ENCODE results near the gene TFDP3.

TFDP3 gene

GRCh38 chrX:133188631-133189030 is 29.5 kb downstream of the TFDP3 start:
- Histone ChIP-seq H3K27ac (ENCODE audit: low read depth, low read length) (no peak overlapping the region), H3K4me3 (ENCODE audit: low read depth, low read length) (no peak overlapping the region), H3K9ac (ENCODE audit: low read depth, low read length) (no peak overlapping the region), H3K9me3 (ENCODE audit: control insufficient read depth, insufficient read depth, low read length) (no peaks in the 10 kb centered on the region), H3K4me1 (ENCODE audit: control insufficient read depth, insufficient read depth, low read length) (peaks cover 16% of the 10 kb centered on the region), H3K36me3 (ENCODE audit: control insufficient read depth, insufficient read depth, low read length) (no peaks in the 10 kb centered on the region), H3K27me3 (ENCODE audit: control insufficient read depth, insufficient read depth, low read length) (no peaks in the 10 kb centered on the region)

GRCh38 chrX:133185938-133186337 is 32.2 kb downstream of the TFDP3 start:
- H3K4me3 ChIP-seq (ENCODE audit: low read depth, low read length) = no peak overlapping the region
- H3K4me1 ChIP-seq (ENCODE audit: control insufficient read depth, insufficient read depth, low read length) = peaks cover 4% of the 10 kb centered on the region
- no peak overlapping the region for H3K27ac ChIP-seq (ENCODE audit: low read depth, low read length)
- no peaks in the 10 kb centered on the region for H3K27me3 ChIP-seq (ENCODE audit: control insufficient read depth, insufficient read depth, low read length)
- H3K36me3 ChIP-seq (ENCODE audit: control insufficient read depth, insufficient read depth, low read length) = no peaks in the 10 kb centered on the region
- H3K9me3 ChIP-seq (ENCODE audit: control insufficient read depth, insufficient read depth, low read length) = no peaks in the 10 kb centered on the region
- no peak overlapping the region for H3K9ac ChIP-seq (ENCODE audit: low read depth, low read length)

- 0 out of 2 replicates have a peak, but pooled peaks cover 3% of the 10 kb centered on the region for H3K4me1 ChIP-seq (ENCODE audit: control insufficient read depth, insufficient read depth, low read length)
- no peak overlapping the region for H3K4me3 ChIP-seq (ENCODE audit: low read depth, low read length)
- H3K9ac ChIP-seq (ENCODE audit: low read depth, low read length) = no peak overlapping the region
- no peaks in the 10 kb centered on the region for H3K36me3 ChIP-seq (ENCODE audit: control insufficient read depth, insufficient read depth, low read length)
- H3K27me3 ChIP-seq (ENCODE audit: control insufficient read depth, insufficient read depth, low read length) = no peaks in the 10 kb centered on the region
- H3K27ac ChIP-seq (ENCODE audit: low read depth, low read length) = no peak overlapping the region
- no peaks in the 10 kb centered on the region for H3K9me3 ChIP-seq (ENCODE audit: control insufficient read depth, insufficient read depth, low read length)
Observed at GRCh38 chrX:133185119-133185518, 33.0 kb downstream of the TFDP3 start.

- H3K9me3 ChIP-seq (ENCODE audit: control insufficient read depth, insufficient read depth, low read length) = no peaks in the 10 kb centered on the region
- no peaks in the 10 kb centered on the region for H3K4me1 ChIP-seq (ENCODE audit: control insufficient read depth, insufficient read depth, low read length)
- H3K27ac ChIP-seq (ENCODE audit: low read depth, low read length) = no peak overlapping the region
- H3K27me3 ChIP-seq (ENCODE audit: control insufficient read depth, insufficient read depth, low read length) = no peaks in the 10 kb centered on the region
- no peaks in the 10 kb centered on the region for H3K36me3 ChIP-seq (ENCODE audit: control insufficient read depth, insufficient read depth, low read length)
- H3K9ac ChIP-seq (ENCODE audit: low read depth, low read length) = no peak overlapping the region
- H3K4me3 ChIP-seq (ENCODE audit: low read depth, low read length) = no peak overlapping the region
Observed at GRCh38 chrX:133183806-133184205, 34.3 kb downstream of the TFDP3 start.

GRCh38 chrX:133179500-133179899 is 38.7 kb downstream of the TFDP3 start:
- no peaks in the 10 kb centered on the region for H3K9me3 ChIP-seq (ENCODE audit: control insufficient read depth, insufficient read depth, low read length)
- no peaks in the 10 kb centered on the region for H3K27me3 ChIP-seq (ENCODE audit: control insufficient read depth, insufficient read depth, low read length)
- H3K4me1 ChIP-seq (ENCODE audit: control insufficient read depth, insufficient read depth, low read length) = 0 out of 2 replicates have a peak, but pooled peaks cover 4% of the 10 kb centered on the region
- H3K36me3 ChIP-seq (ENCODE audit: control insufficient read depth, insufficient read depth, low read length) = no peaks in the 10 kb centered on the region
- H3K27ac ChIP-seq (ENCODE audit: low read depth, low read length) = no peak overlapping the region
- H3K4me3 ChIP-seq (ENCODE audit: low read depth, low read length) = no peak overlapping the region
- no peak overlapping the region for H3K9ac ChIP-seq (ENCODE audit: low read depth, low read length)

GRCh38 chrX:133177202-133177601 is 41.0 kb downstream of the TFDP3 start:
- Histone ChIP-seq H3K9me3 (ENCODE audit: control insufficient read depth, insufficient read depth, low read length) (no peaks in the 10 kb centered on the region), H3K9ac (ENCODE audit: low read depth, low read length) (no peak overlapping the region), H3K4me3 (ENCODE audit: low read depth, low read length) (no peak overlapping the region), H3K27ac (ENCODE audit: low read depth, low read length) (no peak overlapping the region), H3K27me3 (ENCODE audit: control insufficient read depth, insufficient read depth, low read length) (no peaks in the 10 kb centered on the region), H3K36me3 (ENCODE audit: control insufficient read depth, insufficient read depth, low read length) (no peaks in the 10 kb centered on the region), H3K4me1 (ENCODE audit: control insufficient read depth, insufficient read depth, low read length) (peaks cover 8% of the 10 kb centered on the region)

- no peak overlapping the region for H3K9ac ChIP-seq (ENCODE audit: low read depth, low read length)
- peaks cover 12% of the 10 kb centered on the region for H3K4me1 ChIP-seq (ENCODE audit: control insufficient read depth, insufficient read depth, low read length)
- H3K36me3 ChIP-seq (ENCODE audit: control insufficient read depth, insufficient read depth, low read length) = no peaks in the 10 kb centered on the region
- no peaks in the 10 kb centered on the region for H3K9me3 ChIP-seq (ENCODE audit: control insufficient read depth, insufficient read depth, low read length)
- 0 out of 2 replicates have a peak, but pooled peaks cover 3% of the 10 kb centered on the region for H3K27me3 ChIP-seq (ENCODE audit: control insufficient read depth, insufficient read depth, low read length)
- no peak overlapping the region for H3K4me3 ChIP-seq (ENCODE audit: low read depth, low read length)
- no peak overlapping the region for H3K27ac ChIP-seq (ENCODE audit: low read depth, low read length)
Observed at GRCh38 chrX:133175605-133176004, 42.5 kb downstream of the TFDP3 start.

GRCh38 chrX:133175162-133175561 is 43.0 kb downstream of the TFDP3 start:
- no peaks in the 10 kb centered on the region for H3K9me3 ChIP-seq (ENCODE audit: control insufficient read depth, insufficient read depth, low read length)
- no peaks in the 10 kb centered on the region for H3K36me3 ChIP-seq (ENCODE audit: control insufficient read depth, insufficient read depth, low read length)
- no peak overlapping the region for H3K27ac ChIP-seq (ENCODE audit: low read depth, low read length)
- H3K27me3 ChIP-seq (ENCODE audit: control insufficient read depth, insufficient read depth, low read length) = 0 out of 2 replicates have a peak, but pooled peaks cover 3% of the 10 kb centered on the region
- peaks cover 12% of the 10 kb centered on the region for H3K4me1 ChIP-seq (ENCODE audit: control insufficient read depth, insufficient read depth, low read length)
- H3K9ac ChIP-seq (ENCODE audit: low read depth, low read length) = no peak overlapping the region
- no peak overlapping the region for H3K4me3 ChIP-seq (ENCODE audit: low read depth, low read length)

- Histone ChIP-seq H3K36me3 (ENCODE audit: control insufficient read depth, insufficient read depth, low read length) (no peaks in the 10 kb centered on the region), H3K9me3 (ENCODE audit: control insufficient read depth, insufficient read depth, low read length) (no peaks in the 10 kb centered on the region), H3K4me3 (ENCODE audit: low read depth, low read length) (no peak overlapping the region), H3K27me3 (ENCODE audit: control insufficient read depth, insufficient read depth, low read length) (0 out of 2 replicates have a peak, but pooled peaks cover 3% of the 10 kb centered on the region), H3K4me1 (ENCODE audit: control insufficient read depth, insufficient read depth, low read length) (peaks cover 12% of the 10 kb centered on the region), H3K27ac (ENCODE audit: low read depth, low read length) (no peak overlapping the region), H3K9ac (ENCODE audit: low read depth, low read length) (no peak overlapping the region)
Observed at GRCh38 chrX:133171962-133172708, 46.0 kb downstream of the TFDP3 start.

All from HUES48 (cell line).